Measurements from ENCODE around the gene ZNF808. TPM values are rescaled to one million over a fixed set of nuclear protein-coding genes. Genes with fewer than 3 reads are reported as not detected.
"Not testable (repeated sequence)": the region's sequence is repeated elsewhere in the genome, so short reads cannot be mapped to it uniquely, and the experiment has no call there.

Gene ZNF808
- total and polyA plus RNA-seq, 5 donors: 9.0 to 34.2 (median 29.6) TPM

DNA sequence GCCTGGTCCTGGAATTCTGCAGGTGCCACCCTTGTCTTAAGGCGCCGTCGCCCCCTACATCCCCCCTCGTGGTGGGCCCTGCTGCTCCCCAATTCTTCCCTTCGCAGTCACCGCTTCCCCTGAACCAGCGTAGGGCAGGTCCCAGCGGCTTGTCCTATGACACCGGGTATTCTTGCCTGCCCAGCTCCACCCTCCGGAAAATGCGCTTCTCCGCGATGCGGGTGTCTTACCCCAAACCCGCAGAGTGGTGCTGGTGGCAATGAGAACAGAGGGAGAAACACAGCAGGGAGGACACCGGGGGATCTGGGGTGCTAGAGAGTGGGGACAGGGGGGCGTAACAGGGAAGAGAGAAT, 9.0 kb downstream of the ZNF808 start:
- ATAC-seq (peak; percentile 48 to 67), DNase-seq (peak in 1 of 3 donors; percentile 34)
- intact Hi-C loops (cut with DNase I): no loop called here
- Histone ChIP-seq H3K27me3 (ENCODE audit: control insufficient read depth, insufficient read depth) (no peaks in the 10 kb centered on the region), H3K27ac (ENCODE audit: low read length) (peak overlapping the region; percentile 57), H3K9me3 (ENCODE audit: control insufficient read depth, low read length) (no peaks in the 10 kb centered on the region), H3K4me1 (ENCODE audit: control insufficient read depth, insufficient read depth, low read length) (peaks cover 4% of the 10 kb centered on the region), H3K4me3 (ENCODE audit: low read length) (peak overlapping the region; percentile 69)
- WGBS: 5% methylated on average over 17 of the region's 17 CpGs

DNA sequence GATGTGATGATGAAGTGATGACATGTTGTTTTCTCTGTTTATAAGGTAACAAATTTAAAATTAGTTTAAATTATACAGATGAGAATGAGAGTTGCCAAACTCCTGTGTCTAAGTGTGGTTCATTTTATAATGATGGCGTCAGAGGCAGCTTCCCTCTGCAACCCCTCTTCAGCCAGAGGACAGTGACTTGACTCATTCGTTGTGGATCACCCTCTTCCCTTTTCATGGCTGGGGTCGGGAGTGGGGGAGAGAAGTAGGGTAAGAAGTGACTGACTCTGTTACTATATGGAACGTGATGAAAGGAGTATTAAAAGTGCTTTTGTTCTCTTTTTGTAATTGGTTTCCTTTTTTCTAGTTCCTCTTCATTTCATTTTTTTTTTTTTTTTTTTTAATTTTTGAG, 11.3 kb downstream of the ZNF808 start:
- H3K27ac ChIP-seq (ENCODE audit: low read length); H3K4me1 ChIP-seq (ENCODE audit: control insufficient read depth, insufficient read depth, low read length); H3K9me3 ChIP-seq (ENCODE audit: control insufficient read depth, low read length); H3K4me3 ChIP-seq (ENCODE audit: low read length); DNase-seq; ATAC-seq; H3K27me3 ChIP-seq (ENCODE audit: control insufficient read depth, insufficient read depth); intact Hi-C loops (cut with DNase I): not testable (repeated sequence)
- WGBS: 57% methylated on average over 4 of the region's 4 CpGs

DNA sequence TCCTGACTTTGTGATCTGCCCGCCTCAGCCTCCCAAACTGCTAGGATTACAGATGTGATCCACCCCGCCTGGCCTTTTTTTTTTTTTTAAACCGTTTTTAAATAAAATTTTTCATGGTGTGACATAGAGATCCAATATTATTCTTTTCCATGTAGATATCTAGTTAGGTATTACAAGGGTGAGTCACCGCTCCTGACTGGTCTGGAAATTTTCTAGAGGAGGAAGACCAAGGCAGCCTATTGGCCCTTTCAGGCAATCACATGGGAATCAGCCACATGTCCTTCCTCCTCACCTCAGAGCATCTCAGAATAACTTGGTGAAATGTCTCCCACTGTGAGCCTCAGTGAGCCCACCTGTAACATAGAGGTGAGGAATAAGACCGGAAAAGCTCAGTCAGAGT, 13.7 kb downstream of the ZNF808 start:
- ATAC-seq; H3K9me3 ChIP-seq (ENCODE audit: control insufficient read depth, low read length); H3K27ac ChIP-seq (ENCODE audit: low read length); H3K27me3 ChIP-seq (ENCODE audit: control insufficient read depth, insufficient read depth); intact Hi-C loops (cut with DNase I); DNase-seq; H3K4me1 ChIP-seq (ENCODE audit: control insufficient read depth, insufficient read depth, low read length); H3K4me3 ChIP-seq (ENCODE audit: low read length): not testable (repeated sequence)
- WGBS: 93% methylated on average over 5 of the region's 5 CpGs

DNA sequence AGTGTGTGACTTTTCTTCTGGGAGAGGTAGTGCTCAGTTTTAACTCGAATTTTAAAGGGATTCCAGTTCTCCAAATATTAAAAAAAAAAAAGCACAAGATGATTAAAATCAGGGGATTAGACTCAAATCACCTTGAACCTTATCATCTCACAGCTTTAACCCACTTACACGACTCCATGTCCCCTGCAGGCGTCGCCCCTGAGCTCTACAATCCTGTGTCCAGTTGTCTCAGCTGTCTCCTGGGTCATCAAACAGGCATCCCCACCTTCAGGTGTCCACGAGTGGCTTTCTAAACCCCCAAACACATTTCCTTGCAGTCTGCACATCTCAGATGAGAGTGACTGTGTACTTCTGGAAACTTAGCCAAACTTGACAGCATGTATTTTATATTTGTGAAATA, 14.1 kb downstream of the ZNF808 start:
- ATAC-seq (no peak), DNase-seq (no peak)
- Histone ChIP-seq H3K27ac (ENCODE audit: low read length) (no peak overlapping the region), H3K9me3 (ENCODE audit: control insufficient read depth, low read length) (no peaks in the 10 kb centered on the region), H3K4me1 (ENCODE audit: control insufficient read depth, insufficient read depth, low read length) (no peaks in the 10 kb centered on the region), H3K27me3 (ENCODE audit: control insufficient read depth, insufficient read depth) (no peaks in the 10 kb centered on the region), H3K4me3 (ENCODE audit: low read length) (no peak overlapping the region)
- WGBS: 84% methylated on average over 5 of the region's 5 CpGs
- intact Hi-C loops (cut with DNase I): no loop called here

DNA sequence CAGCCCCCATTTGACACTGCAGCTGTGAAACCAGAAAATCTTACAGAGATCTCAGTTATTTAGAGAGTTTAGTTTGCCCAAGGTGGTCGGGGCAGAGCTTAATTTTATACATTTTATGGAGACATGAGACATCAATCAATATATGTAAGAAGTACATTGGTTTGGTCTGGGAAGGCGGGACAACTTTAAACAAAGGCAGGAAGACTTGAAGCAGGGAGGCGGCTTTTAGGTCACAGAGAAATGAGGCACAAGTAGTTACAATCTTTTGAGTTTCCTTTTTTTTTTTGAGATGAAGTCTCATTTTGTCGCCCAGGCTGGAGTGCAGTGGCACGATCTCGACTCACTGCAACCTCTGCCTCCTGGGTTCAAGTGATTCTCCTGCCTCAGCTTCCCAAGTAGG, 15.1 kb downstream of the ZNF808 start:
- H3K27me3 ChIP-seq (ENCODE audit: control insufficient read depth, insufficient read depth); DNase-seq; H3K4me3 ChIP-seq (ENCODE audit: low read length); H3K4me1 ChIP-seq (ENCODE audit: control insufficient read depth, insufficient read depth, low read length); intact Hi-C loops (cut with DNase I); H3K27ac ChIP-seq (ENCODE audit: low read length); H3K9me3 ChIP-seq (ENCODE audit: control insufficient read depth, low read length); ATAC-seq: not testable (repeated sequence)
- WGBS: 68% methylated on average over 6 of the region's 6 CpGs

DNA sequence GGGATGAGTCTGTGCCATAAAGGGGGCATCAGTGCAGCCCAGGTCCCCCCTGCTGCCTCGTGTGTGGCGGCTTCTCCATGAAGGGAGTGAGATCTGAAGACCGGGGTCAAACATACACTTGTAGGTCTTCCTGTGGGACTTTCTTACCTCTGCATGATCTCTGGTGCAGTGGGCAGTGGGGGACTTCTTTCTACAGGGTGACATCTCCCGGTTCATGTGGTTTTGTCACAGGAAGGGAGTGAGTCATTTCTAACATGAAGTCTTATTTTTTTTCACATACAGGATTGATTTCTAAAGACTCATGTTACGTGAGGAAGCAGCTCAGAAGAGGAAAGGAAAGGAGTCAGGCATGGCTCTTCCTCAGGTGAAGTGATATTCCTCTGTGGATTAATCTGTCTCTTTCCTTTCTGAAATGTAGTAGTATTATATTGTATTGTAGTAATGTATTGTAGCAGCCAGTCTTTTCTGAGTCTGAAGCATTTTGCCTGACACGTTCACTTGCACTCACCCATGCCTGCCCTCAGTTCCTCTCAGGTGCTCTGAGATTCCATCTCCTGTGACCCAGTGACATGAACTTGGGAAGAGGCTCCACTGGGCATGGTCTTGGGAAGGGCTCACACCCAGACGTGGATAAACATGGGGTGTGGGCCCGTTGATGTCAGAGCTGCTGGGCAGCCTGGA, 15.7 kb downstream of the ZNF808 start:
- WGBS: 63% methylated on average over 8 of the region's 8 CpGs
- ATAC-seq: no peak
- H3K27ac ChIP-seq (ENCODE audit: low read length): no peak overlapping the region
- no peaks in the 10 kb centered on the region for H3K4me1 ChIP-seq (ENCODE audit: control insufficient read depth, insufficient read depth, low read length)
- H3K4me3 ChIP-seq (ENCODE audit: low read length): no peak overlapping the region
- no peaks in the 10 kb centered on the region for H3K9me3 ChIP-seq (ENCODE audit: control insufficient read depth, low read length)
- no peaks in the 10 kb centered on the region for H3K27me3 ChIP-seq (ENCODE audit: control insufficient read depth, insufficient read depth)
- intact Hi-C loops (cut with DNase I): no loop called here
- no peak for DNase-seq

DNA sequence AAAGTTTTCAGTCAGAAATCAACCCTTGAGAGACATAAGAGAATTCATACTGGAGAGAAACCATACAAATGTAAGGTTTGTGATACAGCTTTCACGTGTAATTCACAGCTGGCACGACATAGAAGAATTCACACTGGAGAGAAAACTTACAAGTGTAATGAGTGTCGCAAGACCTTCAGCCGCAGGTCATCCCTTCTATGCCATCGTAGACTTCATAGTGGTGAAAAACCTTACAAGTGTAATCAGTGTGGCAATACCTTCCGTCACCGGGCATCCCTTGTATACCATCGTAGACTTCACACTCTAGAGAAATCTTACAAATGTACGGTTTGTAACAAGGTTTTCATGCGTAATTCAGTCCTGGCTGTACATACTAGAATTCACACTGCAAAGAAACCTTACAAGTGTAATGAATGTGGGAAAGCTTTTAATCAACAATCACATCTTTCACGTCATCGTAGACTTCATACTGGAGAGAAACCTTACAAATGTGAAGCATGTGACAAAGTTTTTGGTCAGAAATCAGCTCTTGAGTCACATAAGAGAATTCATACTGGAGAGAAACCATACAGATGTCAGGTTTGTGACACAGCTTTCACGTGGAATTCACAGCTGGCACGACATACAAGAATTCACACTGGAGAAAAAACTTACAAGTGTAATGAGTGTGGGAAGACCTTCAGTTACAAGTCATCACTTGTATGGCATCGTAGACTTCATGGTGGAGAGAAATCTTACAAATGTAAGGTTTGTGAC, 26.9 kb downstream of the ZNF808 start:
- ATAC-seq (no peak), DNase-seq (no peak)
- 99% methylated on average over 15 of the region's 15 CpGs for WGBS
- H3K27ac ChIP-seq (ENCODE audit: low read length): no peak overlapping the region
- no peaks in the 10 kb centered on the region for H3K27me3 ChIP-seq (ENCODE audit: control insufficient read depth, insufficient read depth)
- intact Hi-C loops (cut with DNase I): no loop called here
- H3K9me3 ChIP-seq (ENCODE audit: control insufficient read depth, low read length): peaks cover 5% of the 10 kb centered on the region
- no peaks in the 10 kb centered on the region for H3K4me1 ChIP-seq (ENCODE audit: control insufficient read depth, insufficient read depth, low read length)
- no peak overlapping the region for H3K4me3 ChIP-seq (ENCODE audit: low read length)

DNA sequence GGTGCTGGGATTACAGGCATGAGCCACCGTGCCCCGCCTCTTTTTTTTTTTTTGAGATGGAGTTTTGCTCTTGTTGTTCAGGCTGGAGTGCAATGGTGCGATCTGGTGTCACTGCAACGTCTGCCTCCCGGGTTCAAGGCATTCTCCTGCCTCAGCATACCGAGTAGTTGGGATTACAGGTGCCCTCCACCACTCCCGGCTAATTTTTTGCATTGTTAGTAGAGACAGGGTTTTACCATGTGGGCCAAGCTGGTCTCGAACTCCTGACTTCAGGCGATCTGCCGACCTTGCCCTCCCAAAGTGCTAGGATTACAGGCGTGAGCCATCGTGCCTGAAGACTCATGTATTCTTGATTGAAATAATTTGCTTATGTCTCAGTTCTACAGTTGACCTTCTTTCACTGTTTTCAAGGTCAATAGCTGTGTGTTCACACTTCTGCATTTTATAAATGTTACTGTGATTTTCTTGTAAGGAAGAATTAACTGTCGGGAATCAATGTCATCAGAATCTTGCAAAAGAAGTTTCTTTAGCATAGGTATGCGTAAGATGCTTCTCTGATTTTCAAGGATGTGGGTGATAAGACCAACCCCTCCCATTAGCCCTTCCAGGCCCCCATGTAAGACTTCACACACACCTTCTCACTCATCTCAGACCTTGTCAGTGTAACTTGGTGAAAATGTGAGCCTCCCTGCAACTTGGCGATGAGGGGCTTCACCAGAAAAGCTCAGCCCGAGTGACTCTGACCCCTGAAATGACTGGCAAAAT, 29.9 kb downstream of the ZNF808 start:
- Histone ChIP-seq H3K4me1 (ENCODE audit: control insufficient read depth, insufficient read depth, low read length) (no peaks in the 10 kb centered on the region), H3K4me3 (ENCODE audit: low read length) (no peak overlapping the region), H3K9me3 (ENCODE audit: control insufficient read depth, low read length) (peaks cover 5% of the 10 kb centered on the region), H3K27ac (ENCODE audit: low read length) (no peak overlapping the region), H3K27me3 (ENCODE audit: control insufficient read depth, insufficient read depth) (no peaks in the 10 kb centered on the region)
- no peak for ATAC-seq
- 98% methylated on average over 16 of the region's 16 CpGs for WGBS
- intact Hi-C loops (cut with DNase I): no loop called here
- no peak for DNase-seq

DNA sequence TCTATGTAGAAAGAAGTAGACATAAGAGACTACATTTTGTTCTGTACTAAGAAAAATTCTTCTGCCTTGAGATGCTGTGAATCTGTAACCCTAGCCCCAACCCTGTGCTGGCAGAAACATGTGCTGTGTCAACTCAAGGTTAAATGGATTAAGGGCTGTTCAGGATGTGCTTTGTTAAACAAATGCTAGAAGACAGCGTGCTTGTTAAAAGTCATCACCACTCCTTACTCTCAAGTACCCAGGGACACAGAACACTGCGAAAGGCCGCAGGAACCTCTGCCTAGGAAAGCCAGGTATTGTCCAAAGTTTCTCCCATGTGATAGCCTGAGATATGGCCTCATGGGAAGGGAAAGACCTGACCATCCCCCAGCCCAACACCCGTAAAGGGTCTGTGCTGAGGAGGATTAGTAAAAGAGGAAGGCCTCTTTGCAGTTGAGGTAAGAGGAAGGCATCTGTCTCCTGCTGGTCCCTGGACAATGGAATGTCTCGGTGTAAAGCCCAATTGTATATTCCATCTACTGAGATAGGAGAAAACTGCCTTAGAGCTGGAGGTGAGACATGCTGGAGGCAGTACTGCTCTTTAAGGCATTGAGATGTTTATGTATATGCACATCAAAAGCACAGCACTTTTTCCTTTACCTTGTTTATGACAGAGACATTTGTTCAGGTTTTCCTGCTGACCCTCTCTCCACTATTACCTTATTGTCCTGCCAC, 31.4 kb downstream of the ZNF808 start:
- H3K9me3 ChIP-seq (ENCODE audit: control insufficient read depth, low read length); H3K4me3 ChIP-seq (ENCODE audit: low read length); H3K4me1 ChIP-seq (ENCODE audit: control insufficient read depth, insufficient read depth, low read length); H3K27ac ChIP-seq (ENCODE audit: low read length); intact Hi-C loops (cut with DNase I); DNase-seq; H3K27me3 ChIP-seq (ENCODE audit: control insufficient read depth, insufficient read depth); ATAC-seq: not testable (repeated sequence)
- WGBS: 78% methylated on average over 5 of the region's 5 CpGs

DNA sequence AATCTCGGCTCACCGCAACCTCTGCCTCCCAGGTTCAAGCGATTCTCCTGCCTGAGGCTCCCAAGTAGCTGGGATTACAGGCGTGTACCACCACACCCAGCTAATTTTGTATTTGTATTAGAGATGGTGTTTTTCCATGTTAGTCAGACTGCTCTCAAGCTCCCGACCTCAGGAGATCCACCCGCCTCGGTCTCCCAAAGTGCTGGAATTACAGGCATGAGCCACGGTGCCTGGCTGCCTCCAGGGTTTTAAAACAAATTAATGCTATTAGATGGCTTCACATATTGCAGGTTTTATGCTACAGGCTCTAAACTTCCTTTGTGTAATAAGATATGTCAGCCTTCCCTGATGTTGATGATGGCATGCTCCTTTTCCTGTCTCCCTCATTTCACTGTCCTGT, 34.1 kb downstream of the ZNF808 start:
- H3K4me1 ChIP-seq (ENCODE audit: control insufficient read depth, insufficient read depth, low read length); H3K9me3 ChIP-seq (ENCODE audit: control insufficient read depth, low read length); DNase-seq; H3K27me3 ChIP-seq (ENCODE audit: control insufficient read depth, insufficient read depth); intact Hi-C loops (cut with DNase I); ATAC-seq; H3K4me3 ChIP-seq (ENCODE audit: low read length); H3K27ac ChIP-seq (ENCODE audit: low read length): not testable (repeated sequence)
- 97% methylated on average over 8 of the region's 8 CpGs for WGBS

DNA sequence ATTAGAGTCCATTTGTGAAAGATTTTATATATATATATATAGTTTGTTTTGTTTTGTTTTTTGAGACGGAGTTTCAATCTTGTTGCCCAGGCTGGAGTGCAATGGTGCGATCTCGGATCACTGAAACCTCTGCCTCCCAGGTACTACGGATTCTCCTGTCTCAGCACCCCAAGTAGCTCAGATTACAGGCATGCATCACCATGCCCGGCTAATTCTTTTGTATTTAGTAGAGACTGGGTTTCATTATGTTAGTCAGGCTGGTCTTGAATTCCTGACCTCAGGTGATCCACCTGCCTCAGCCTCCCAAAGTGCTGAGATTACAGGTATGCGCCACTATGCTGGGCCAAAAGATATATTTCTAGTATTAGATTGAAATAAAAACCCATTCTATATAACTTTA, 38.7 kb downstream of the ZNF808 start:
- no peaks in the 10 kb centered on the region for H3K4me1 ChIP-seq (ENCODE audit: control insufficient read depth, insufficient read depth, low read length)
- 92% methylated on average over 6 of the region's 6 CpGs for WGBS
- no peak for ATAC-seq

More for the DNA sequence above, 38.7 kb downstream of the ZNF808 start:
- Histone ChIP-seq H3K27ac (ENCODE audit: low read length) (no peak overlapping the region), H3K27me3 (ENCODE audit: control insufficient read depth, insufficient read depth) (no peaks in the 10 kb centered on the region), H3K9me3 (ENCODE audit: control insufficient read depth, low read length) (no peaks in the 10 kb centered on the region), H3K4me3 (ENCODE audit: low read length) (no peak overlapping the region)
- DNase-seq: no peak
- intact Hi-C loops (cut with DNase I): no loop called here
